Stimulated activated CD8-positive, alpha-beta memory T cell treated with anti-CD3 and anti-CD28 coated beads, Interleukin-15, amount 100 ng/mL, for 48 hours (primary cell): ENCODE measurements around the gene VPS52.
"Not testable (repeated sequence)": the region's sequence is repeated elsewhere in the genome, so short reads cannot be mapped to it uniquely, and the experiment has no call there.

ENCODE experiments used
- DNase-seq, 2 donors: peaks; one replicate each; pipeline ENCODE4 v3.0.0-alpha.2; 2020; ENCODE audit warnings: low read depth in 2 of 2

VPS52 gene

DNA sequence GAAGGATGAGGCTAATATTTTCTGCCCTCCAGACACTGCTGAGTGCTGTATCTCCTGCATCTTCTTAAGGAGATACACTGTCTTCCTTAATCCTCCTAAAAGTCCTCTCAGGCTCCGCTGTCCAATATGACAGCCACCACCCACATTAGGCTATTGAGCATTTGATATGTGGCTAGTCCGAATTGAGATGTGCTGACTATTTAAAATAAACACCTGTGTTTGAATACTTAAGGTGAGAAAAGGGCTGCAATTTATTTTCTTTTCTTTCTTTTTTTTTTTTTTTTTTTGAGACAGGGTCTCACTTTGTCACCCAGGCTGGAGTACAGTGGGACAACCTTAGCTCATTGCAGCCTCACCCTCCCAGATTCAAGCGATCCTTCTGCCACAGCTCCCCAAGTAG lies 30.2 kb upstream of the VPS52 start:
- no peak for DNase-seq

DNA sequence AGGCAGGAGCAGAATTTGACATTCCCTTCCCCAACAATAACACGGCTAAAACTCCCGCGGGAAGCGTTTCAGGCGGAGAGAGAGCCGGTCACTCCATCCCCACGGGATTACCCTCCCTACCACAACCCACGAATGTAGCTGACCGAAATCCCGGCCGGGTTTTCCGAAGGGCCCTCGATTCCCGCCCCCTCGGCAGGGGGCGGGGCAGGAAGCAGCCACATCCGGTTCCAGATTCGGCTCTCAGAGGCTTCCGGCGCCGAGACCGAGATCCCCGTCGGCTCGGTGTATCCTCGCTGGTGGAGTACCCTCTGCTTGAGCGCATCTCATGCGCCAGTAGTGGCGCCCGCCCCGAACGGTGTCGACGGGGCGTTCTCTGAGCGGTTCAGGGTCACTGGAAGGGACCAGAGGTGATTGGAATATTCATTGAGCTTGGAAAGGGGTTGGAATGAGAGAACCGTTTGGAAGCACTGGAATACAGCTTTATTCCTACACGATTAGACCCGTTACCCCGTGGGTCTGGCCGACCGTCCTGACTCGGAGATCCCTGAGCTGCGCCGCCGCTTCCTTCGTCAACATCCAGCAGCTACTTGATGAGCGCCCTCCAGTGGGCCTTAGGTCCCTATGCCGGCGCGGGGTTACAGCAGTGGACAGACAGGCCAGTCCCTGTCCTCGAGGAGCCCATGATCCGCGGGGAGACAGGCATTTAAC lies 27.7 kb upstream of the VPS52 start:
- peak; percentile 91 to 93 for DNase-seq

DNA sequence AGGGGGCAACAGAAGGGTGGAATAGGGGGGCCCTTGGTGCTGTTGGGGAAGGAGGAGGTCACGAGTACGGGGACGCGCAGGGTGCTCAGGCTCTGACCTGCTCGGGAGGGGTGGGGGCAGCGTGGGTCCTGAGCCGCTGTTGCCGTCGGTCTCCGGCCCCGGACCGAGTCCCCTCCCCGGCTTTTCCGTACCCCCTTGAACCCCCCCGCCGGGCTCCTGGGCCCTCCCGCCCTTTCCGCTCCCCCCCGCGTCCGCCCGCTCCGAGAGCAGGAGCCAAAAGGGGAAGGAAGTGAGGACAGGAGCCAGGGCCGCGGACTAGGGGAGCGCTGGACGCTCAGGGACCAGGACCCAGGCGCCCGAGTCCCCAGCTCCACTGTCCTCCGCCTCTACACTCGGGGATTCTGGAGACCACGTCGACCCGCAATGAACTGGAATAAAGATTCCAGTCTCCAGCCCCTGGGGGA lies 27.1 kb upstream of the VPS52 start, which contains the start of gene RGL2:
Gene RGL2, minus strand, starts transcription at position 170 of the 464 bp plus-strand sequence. CDS start 332 bp downstream, outside the sequence.
- DNase-seq = peak in 1 of 2 donors; percentile 21

DNA sequence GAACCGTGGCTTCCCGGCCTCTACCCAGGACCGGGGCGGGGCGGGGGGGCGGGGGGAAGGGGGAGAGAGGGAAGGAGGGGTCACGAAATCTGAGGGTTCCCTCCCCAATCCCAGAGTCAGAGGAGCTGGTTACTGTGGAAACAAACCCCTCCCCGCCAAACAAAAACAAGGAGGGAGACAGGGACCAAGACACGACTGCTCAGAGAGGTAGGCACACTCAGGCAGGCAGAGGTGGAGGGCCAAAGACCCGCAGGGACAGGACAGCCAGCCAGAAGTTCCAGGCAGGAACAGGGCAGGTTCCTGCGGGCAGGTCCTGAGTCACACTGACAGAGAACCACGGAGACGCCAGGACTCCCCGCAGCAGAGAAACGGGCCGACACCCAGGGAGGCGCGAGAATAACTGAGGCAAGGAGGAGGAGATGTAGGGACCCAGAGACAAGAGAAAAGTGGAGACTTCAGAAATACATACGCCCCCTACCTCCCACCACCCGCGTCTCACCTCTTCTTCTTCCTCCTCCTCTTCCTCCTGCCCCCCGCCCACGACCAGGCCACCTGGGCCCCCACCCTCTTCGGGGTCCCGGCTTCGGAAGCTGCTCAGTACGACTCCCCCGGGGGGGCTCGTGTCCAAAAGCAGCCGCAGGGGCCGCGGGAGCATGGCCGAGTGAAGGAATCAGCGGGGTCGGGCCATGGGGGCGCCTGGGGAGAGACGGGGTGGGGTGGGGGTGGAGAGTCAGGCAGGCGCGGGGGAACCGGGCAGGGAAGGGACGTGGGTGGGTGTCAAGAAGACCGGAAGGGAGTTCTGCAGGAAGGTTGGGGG lies 26.5 kb upstream of the VPS52 start:
- DNase-seq = peak in 1 of 2 donors; percentile 47

DNA sequence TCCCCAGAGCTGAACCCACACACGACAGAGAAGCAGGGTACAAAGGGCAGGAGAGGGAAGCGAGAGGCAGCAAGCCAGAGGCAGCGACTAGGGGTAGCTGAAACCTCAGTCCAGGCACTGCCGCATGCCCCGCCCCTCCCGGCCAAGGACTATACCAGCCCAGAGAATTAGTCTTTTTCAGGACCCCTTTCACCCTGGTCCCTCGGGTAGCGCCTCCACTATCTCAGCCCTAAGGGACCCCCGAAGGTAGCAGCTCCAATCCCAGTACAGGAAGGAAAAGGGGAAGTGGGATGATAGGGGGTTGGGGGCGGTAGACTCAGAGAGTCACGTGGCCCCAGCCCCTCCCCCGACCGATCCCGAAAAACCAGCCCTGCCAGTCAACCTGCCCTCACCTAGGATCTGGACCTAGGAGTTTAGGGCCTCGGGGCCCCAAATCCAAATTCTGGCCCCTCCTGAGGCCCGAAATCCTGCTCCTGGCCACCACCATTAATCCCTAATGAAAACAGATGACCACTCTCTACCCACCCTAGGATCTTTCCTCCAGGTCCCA lies 25.8 kb upstream of the VPS52 start:
- DNase-seq = no peak

DNA sequence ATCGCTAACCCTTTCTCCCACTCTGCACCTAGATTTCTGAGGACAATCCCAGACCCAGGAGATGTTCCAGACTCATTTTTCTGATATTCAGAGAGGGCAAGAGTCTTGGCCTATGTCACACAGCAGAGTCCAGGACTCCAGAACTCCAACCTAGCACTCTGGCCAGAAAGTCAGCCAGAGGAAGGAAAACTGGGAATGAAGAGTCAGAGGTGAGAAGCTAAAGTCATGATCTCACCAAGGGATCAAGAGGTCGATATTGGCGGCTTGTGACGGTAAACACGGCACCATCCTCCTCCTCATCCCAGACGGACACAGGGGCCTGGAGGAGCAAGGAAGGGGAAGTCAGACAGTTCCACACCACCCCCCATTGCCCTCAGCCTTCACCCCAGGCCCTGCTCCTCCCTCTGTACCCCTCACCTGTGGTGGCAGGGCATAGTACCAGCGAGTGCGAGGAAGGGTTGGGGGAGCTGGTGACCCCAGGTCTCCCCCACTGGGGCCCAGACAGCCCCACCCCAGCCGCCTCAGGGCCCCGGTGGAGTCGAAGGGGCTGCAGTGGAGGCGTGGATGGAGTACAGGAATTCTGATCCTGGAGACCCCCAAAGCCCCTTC lies 25.2 kb upstream of the VPS52 start:
- DNase-seq = no peak

DNA sequence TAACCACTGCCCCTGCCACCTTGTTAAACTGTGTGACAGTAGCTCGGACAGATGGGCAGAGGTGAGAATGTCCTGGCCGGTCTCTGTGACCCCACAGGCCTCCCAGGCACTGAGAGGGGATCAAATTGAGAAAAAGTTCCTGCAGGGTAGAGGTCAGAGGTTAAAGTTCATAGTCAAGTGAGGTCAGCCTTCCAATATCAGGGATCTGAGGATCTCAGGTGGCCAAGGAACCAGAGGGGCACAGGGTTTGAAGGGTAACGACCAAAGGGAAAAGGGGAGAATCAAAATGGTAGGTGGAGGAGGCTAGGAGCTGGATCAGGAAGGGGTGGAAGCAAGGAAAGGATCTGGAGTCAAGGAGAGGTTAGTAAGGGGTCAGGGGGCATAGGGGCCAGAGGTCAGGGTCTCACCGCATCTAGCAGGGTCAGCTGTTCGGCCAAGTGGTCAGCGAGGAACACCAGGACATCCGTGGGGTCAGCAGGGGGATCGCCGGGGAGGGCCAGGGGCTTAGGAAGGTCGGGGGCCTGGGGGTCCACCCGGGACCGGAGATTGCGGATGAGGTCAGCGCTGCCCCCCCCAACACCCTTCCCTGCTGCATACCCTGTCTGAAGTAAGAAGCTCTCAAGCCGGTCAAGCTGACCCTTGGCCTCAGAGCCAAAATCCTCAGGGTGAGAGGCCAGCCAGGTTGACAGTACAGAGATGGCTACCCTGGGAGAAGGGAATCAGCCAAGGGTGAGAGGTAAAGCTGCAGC lies 24.1 kb upstream of the VPS52 start:
- no peak for DNase-seq

DNA sequence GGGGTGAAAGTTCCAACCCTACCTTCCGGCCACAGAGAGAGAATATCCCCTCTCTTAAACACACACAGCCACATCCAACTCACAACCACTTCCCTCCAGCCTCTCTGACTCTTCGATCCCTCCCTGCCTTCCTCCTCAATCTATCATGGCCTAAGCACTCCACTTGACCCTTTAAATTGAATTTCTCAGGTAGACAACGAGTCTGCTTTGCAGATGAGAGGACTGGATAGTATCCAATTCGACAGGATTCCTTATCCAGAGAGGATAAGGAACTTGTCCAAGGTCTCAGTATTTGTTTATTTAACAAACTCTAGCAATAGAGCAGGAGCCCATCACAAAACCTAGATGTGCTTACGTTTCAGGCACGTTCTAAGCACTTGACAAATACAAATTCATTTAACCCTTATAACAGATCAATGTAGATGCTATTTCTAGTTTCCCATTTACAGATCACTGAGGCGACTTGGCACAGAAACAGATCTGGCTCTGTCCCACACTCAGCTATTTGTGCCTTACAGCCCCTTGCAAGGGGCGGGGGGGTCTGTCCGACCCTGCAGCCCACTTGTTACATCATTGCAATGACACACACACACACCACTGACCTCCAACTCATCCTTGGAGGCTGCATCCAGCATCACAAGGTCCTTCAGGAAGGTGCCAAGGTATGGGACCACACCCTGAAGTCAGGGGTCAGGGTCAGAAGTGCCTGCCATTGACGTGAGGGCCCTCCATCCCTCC lies 22.6 kb upstream of the VPS52 start:
- no peak for DNase-seq

DNA sequence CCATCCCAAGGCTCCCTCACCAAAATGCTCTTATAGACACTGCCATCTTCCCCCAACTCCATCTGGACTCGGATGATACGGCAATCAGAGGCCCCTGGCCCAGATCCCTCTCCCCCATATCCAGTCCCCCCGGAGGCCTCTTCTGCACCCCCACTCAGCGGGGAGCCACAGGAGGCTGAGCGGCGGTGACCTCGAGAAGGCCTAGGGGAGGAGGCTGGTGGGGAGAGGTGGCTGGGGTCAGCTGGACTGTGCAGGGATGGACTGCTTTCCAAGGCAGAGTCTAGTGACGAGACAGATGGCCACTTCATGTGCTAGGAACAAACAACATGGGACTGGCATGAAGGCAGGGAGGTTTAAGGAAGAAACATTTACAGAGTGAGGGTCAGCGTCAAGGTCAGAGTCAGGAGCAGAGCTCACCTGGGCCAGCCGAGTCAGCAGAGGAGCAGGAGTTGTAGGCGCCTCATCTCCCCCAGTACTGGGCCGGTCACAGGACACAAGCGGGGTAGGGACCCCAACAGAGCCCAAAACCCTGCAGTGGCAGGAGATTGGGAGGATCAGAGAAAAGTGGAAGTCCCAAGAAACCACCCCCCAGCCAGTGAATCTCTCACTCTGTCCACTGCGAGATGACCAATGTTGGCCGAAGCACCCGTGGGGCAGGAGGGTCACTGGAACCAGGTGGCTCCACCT lies 21.5 kb upstream of the VPS52 start:
- DNase-seq = no peak

DNA sequence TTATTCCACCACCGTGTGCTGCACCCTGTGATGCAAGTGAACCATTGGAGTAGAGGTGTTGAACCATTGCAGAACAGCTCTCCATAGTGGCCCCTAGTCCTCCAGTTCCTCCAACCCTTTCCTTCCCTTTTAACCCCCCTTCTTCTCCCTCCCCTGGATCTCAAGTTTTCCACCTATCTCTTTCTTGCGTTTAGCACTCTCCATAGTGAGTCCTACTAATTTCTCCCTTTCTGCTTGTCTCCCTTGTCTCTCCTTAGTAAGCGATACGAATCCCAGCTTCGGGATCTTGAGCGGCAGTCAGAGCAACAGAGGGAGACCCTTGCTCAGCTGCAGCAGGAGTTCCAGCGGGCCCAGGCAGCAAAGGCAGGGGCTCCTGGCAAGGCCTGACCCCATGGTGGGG lies 18.8 kb upstream of the VPS52 start:
- no peak for DNase-seq

DNA sequence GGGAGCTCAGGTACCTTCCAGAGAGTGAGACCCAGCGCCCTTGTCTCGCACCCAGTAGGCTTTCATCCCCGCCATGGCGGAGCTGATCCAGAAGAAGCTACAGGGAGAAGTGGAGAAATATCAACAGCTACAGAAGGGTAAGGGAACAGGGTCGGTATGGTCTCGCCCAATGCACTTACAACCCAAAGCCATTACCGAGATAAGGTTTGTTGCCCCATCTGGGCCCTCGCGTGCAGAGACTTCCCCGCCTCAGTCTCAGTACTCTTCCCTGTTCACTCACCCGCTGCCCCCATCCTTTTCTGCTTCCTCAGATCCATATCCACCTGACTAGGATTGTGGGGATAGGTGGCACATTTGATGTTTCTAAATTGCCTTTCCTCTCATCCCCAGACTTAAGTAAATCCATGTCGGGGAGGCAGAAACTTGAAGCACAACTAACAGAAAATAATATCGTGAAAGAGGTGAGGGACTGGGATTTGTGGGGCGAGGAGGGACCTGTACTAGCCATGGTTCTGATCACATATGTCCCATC lies 18.2 kb upstream of the VPS52 start:
- DNase-seq = no peak

DNA sequence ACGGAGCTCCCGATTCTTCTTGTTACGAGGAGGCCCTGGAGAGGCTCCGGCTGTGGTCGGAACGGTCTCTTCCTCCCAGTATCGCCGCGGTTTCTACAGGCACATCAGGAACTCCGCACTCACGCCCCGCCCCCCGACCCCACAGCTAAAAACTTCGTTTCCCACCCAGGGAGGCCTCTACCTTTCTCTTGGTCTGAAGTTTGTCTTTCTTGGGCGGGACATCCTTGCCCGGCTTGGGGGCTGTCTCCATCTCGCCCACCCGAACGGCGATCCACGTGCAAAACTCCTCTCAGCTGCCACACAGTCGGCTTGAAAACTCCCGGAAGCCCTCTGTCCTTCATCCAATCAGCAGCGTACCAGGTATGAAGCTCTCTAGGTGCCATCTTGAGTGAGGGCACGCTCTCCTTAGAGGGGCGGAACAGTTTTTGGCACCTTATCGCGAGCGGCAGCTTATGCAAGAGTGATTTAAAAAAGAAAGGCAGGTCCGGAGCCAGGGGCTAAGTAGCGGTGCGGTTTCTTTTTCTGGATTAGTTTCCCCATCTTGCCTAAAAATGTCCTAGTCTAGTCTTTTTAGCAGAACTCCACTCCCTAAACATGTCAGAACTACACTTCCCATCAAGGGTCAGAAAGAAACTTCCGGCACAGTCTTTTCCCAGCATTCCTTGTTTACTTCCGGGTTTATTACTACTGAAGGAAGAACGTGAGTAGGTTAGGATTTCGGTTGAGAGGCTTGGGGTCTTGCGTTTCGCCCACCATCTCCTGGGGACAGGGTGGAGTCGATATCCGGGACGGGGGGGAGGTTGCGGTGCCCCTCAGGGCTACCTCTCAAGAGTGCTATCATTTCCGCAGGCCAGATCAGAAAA lies 17.5 kb upstream of the VPS52 start, which contains the start of the genes PFDN6 and WDR46:
Gene PFDN6, plus strand, starts transcription at position 681 of the 863 bp plus-strand sequence. CDS start 256 bp downstream, outside the sequence.
Gene WDR46, minus strand, starts transcription at position 319 of the 863 bp plus-strand sequence. Its CDS starts 69 bp downstream, at position 250.
- peak; percentile 68 to 75 for DNase-seq

DNA sequence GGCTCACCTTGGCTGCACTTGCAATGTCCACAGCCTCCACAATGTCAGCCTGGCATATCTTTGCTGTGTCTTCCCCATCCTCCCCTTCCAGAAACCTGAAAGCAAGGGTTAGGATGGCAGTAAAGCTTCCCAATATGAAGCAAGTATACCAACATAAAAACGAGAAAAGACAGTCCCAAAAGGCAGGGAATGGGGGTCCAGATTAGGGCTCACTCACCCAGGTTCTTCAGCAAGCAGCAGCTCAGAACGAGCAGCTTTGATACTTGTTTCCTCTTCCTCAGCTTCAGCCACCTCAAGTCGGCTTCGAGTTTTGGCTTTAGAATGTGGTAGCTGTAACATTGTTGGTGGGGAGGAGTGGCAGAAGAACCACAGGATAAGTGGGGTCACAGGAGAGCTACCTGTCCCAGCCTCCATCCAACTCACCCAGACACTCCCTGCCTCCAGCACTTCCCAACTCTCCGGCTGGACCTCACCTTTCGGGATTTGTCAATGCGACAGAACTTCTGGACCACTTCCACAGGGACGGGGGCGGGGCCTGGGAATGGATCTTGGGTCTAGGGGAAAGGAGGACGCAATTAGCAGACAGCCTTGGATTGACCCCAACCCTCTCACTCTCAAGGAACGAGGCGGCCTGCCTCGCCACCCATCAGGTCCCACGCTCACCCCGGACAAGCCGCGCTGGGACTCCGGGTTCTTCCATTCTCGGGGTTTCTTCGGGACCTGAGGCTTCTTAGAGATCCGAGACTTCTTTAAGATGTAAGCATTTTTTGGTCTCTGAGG lies 16.7 kb upstream of the VPS52 start:
- no peak for DNase-seq

DNA sequence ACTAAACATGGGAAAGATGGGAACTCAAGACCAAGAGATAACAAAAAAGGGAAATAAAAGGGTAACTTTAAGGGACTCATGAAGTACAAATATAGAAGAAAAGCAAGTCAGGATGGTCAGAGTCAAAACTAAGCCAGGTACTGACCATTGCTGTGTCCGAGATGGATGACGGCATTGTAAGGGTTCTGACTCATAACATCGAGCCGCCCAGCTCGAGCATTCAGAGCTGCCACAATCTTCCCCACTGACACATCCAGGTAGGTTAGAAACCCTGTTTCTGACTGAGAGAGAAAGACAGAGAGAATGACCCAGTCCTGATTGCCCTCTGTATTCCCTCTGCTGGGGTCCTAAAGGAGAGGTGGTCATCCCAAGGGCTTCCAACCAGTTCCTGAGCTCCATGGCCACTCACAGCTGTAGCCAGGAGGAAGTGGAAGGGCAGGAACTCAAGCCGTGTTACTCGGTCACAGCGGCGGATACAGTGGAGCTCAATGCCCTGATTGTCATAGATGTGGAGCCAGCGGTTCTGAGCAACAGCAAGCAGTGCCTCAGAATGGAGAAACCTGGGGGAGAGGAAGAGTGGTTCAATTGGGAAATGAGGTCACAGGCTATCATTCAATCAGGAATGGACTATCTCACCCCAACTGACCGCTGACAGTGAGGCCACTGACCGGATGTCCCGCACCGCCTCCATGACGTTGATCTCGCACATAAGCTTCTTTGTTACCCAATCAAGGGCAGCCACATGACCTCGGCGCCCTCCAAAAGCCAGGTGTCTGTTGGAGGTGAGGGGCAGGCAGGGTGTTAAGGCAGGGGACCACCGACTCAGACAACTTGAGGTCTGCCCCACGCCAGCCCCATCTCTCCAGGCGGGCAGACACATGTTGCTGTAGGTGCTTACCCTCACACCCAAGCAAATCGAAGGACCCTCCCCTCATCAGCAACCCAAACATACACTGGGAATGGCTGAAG lies 15.6 kb upstream of the VPS52 start:
- DNase-seq = no peak

DNA sequence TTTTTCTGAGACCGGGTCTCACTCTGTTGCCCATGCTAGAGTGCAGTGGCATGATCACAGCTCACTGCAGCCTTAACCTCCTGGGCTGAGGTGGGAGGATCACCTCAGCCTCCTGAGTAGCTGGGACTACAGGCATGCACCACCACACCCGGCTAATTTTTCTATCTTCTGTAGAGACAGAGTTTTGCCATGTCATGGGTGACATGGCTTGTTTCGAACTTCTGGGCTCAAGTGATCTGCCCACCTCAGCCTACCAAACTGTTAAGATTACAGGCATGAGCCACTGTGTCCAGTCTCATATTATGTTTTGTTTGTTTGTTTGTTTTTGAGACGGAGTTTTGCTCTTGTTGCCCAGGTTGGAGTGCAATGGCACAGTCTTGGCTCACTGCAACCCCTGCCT lies 13.5 kb upstream of the VPS52 start:
- DNase-seq = not testable (repeated sequence)

DNA sequence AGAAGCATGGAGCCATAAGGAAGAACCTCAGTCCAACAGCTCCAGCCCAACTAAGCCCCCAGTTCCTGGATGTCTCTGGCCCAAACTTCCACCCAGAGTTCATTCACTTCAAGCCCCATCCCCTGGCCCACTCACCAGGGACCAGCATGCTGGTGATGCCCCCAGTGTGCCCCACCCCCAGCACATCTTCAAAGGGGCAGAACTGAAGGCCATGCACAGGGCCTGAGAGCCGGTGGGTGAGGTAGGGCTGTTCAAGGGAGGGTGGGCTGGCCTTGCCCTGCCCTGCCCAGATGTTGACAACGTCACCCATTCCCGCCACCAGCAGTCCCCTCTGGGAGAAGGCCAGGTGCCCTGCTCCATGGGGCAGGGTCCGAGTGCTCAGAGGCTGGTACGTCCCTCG lies 8.9 kb upstream of the VPS52 start:
- DNase-seq = no peak
